ENCODE data around the gene APIP.

The APIP gene

DNA sequence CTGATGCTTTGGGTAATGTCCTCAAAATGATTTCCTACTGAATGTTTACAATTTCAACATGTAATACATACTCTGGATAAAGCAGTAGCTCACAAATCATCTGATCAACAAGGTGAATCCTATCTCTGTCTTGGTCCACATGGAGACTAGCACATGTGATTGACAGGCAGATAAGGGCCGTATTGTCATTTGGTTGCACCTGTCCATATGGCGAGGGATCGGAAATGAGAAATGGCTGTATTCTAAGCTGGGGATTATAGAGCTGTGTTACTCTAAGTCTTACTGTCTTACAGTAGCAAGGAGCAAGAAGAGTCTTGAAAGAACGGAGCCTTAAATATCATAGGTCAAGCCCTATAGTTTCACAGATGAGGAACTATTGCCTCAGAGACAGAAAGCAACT lies 55.7 kb downstream of the APIP start:
- CTCF ChIA-PET, result interaction anchor here (0.7 kb wide), 1 partner anchor 19 kb away, joined by 3 read pairs; no protein-coding TSS in a partner anchor
- POLR2A ChIA-PET, result no interaction called here
- TF ChIP-seq, protein P1, sequence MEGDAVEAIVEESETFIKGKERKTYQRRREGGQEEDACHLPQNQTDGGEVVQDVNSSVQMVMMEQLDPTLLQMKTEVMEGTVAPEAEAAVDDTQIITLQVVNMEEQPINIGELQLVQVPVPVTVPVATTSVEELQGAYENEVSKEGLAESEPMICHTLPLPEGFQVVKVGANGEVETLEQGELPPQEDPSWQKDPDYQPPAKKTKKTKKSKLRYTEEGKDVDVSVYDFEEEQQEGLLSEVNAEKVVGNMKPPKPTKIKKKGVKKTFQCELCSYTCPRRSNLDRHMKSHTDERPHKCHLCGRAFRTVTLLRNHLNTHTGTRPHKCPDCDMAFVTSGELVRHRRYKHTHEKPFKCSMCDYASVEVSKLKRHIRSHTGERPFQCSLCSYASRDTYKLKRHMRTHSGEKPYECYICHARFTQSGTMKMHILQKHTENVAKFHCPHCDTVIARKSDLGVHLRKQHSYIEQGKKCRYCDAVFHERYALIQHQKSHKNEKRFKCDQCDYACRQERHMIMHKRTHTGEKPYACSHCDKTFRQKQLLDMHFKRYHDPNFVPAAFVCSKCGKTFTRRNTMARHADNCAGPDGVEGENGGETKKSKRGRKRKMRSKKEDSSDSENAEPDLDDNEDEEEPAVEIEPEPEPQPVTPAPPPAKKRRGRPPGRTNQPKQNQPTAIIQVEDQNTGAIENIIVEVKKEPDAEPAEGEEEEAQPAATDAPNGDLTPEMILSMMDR (IDR thresholded peaks at IDR 0.05; ENCODE audit: insufficient read depth, low read length, missing control alignments), result no peak
- no peak overlapping the region for H3K4me3 ChIP-seq (ENCODE audit: low read depth, low read length)
- DNase-seq (ENCODE audit: low read depth, low spot score), result no peak

DNA sequence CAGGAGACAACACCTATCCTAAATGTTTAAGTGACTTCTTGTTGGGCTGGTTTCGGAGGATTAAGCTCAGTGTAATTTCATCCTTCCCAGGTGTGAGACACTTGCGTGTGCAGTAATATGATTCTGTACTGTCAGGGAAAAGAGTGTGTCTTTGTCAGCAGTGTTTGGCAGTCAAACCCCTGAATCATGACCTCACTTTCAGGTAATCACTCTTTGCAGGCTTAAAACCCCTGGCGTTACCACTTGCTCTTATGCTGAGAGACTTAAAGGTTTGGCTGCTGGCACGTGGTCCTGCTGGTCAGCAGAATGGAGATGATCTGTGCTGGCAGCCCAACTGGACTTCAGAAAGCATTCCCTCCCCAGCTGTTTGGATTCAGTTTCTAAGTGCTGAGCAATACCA lies 56.1 kb downstream of the APIP start:
- ChIA-PET POLR2A (no interaction called here), CTCF (interaction anchor here (0.7 kb wide), 1 partner anchor 19 kb away, joined by 3 read pairs; no protein-coding TSS in a partner anchor)
- no peak overlapping the region for H3K4me3 ChIP-seq (ENCODE audit: low read depth, low read length)
- DNase-seq (ENCODE audit: low read depth, low spot score), result no peak
- TF ChIP-seq, protein P1 (IDR thresholded peaks at IDR 0.05; ENCODE audit: insufficient read depth, low read length, missing control alignments), result no peak

DNA sequence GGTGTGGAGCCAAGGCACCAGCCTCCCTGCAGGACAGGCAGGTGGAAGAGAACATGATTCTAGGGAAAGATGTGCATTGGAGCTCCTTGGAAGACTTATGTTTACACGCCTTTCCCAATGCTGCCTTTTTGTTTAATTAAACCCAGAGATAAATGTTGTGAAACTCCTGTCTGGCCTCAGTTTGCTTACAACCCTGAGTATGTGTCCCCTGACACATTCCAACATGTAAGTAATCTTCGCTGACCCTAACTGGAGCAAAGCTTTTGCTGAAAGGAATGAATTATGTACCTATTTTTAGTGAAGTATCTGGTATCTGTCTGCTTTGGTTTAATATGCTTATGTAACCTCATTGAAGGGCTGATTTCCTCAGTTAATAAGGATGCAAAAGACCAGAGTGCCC lies 56.7 kb downstream of the APIP start:
- no peak overlapping the region for H3K4me3 ChIP-seq (ENCODE audit: low read depth, low read length)
- DNase-seq (ENCODE audit: low read depth, low spot score), result no peak
- ChIA-PET POLR2A (no interaction called here), CTCF (no interaction called here)
- TF ChIP-seq, protein P1 (IDR thresholded peaks at IDR 0.05; ENCODE audit: insufficient read depth, low read length, missing control alignments), result no peak

DNA sequence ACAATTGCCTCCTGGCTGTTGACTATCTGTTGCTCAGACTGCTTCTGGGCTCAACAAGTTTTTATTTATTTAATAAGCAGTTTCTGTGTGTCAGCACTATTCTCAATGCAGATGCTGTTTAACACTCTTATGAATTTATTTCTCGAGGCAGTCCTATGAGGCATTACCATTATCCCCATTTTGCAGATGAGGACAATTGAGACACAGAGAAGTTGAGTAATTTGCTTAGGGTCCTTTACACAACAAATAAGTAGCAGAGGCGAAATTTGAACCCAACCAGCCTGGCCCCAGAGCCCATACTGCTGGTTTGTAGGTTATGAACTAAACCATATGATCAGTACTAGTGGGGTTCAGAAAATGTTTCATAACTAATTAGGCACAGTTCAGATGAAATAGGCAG lies 58.7 kb downstream of the APIP start:
- ChIA-PET POLR2A (no interaction called here), CTCF (no interaction called here)
- TF ChIP-seq, protein P1 (IDR thresholded peaks at IDR 0.05; ENCODE audit: insufficient read depth, low read length, missing control alignments), result no peak
- H3K4me3 ChIP-seq (ENCODE audit: low read depth, low read length), result no peak overlapping the region
- DNase-seq (ENCODE audit: low read depth, low spot score), result no peak

DNA sequence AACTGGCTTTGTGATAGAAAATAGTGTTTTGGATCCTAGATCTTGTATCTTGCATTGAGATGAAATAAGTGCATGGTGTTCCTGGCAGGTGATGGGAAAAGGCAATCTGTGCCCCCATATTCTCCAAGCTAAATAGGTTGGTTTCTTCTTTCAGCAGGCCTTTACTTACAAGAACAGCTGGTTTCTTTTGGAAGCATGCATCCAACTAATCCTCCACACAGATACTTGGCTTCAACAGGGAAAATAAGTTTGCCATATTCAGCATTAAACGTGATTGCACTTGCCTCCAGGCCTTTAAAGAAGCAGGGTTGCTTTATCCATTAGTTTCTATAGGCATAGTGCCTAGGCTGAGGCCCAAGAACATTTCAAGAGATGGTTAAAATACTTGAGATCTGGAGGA lies 59.9 kb downstream of the APIP start:
- POLR2A ChIA-PET, result no interaction called here
- DNase-seq (ENCODE audit: low read depth, low spot score), result no peak
- H3K4me3 ChIP-seq (ENCODE audit: low read depth, low read length), result no peak overlapping the region
- CTCF ChIA-PET, result interaction anchor here (1.3 to 1.5 kb wide), 2 partner anchors 16 to 270 kb away, joined by 4 to 5 read pairs; no protein-coding TSS in a partner anchor
- TF ChIP-seq, protein P1 (IDR thresholded peaks at IDR 0.05; ENCODE audit: insufficient read depth, low read length, missing control alignments), result no peak

DNA sequence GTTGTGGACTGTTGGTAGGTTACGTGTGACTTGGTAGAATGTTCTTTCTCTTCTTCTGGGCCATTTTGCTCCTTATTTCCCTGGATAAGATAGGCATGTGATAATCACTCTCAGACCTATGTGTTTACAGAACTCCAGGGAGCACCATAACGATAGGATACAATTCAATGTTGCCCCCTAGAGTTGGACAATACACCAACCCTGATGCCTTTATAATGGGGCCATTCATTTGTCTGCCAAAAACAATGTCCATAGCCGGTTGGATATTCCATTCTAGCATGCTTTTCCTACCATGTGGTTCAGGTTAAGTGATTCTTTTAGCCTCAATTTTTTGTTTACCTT lies 60.5 kb downstream of the APIP start:
- ChIA-PET POLR2A (no interaction called here), CTCF (interaction anchor here (1.3 to 1.5 kb wide), 2 partner anchors 15 to 270 kb away, joined by 4 to 5 read pairs; no protein-coding TSS in a partner anchor)
- no peak for DNase-seq (ENCODE audit: low read depth, low spot score)
- TF ChIP-seq, protein P1 (IDR thresholded peaks at IDR 0.05; ENCODE audit: insufficient read depth, low read length, missing control alignments), result no peak
- H3K4me3 ChIP-seq (ENCODE audit: low read depth, low read length), result no peak overlapping the region

All from AG04449 (cell line).